HT1080 (cell line): ENCODE data around the gene TET2. TPM values are rescaled to one million over a fixed set of nuclear protein-coding genes. Genes with fewer than 3 reads are reported as not detected.

Experiments
- DNase-seq: peaks from one replicate; pipeline ENCODE4 v3.0.0-alpha.2; 2015; ENCODE audit warnings: low read depth
- total RNA-seq: library from RNA; depleted of rRNA; stranded (reverse); fragments of >200 nt; shearing (Covaris generic); gene quantifications from 2 replicates; pipeline ENCODE4 v1.2.3, GENCODE V29; 2014

TET2 gene
- total RNA-seq, 1 experiment from 2014 or later = 6.9 TPM

DNA sequence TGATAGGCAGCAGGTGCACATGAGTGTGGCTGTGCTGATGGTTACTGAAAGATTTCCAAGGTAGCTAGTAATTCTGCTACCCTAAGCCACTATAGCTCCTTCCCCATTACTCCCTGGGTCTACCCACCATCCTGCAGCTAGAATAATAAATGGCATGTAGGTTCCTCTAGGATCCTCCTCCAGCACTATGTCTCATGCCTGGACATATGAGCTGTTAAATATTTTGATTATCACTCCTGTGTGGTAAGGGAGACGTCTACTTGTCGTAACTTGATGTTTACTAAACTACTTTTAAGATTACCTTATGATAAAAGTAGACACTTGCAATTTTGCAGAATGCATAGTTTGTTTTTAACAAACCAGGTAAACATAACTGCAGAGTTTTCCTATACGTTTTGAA, 35.5 kb downstream of the TET2 start:
- DNase-seq = no peak

DNA sequence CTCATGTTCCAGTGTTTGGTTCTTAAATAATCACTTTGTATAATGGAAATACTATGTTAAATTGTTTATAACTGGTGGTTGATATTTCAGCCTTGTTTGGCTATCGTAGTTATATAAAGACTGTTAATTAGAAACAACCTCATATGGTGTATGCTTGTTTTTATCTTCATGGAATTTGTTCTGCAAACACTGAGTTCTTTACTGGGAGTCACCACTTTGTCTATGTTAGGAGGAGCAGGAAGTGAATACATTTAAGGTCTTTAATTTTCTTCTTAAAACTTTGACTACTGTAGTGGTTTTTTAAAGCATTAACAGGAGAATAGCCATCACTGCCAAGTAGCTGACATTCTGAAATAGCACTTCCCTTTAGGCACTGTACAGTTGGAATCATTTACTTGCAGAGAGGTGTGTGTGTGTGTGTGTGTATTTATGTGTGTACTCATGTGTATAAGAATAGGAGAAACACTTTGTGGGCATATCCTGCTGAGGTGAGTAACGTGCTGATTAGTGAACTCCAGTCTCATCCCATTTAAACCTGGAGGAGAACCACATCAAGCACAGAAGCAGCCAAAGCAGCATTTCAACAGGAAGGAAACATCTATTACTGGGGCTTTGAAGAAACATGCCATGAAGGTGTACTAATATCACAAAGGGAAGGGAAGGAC, 37.8 kb downstream of the TET2 start:
- no peak for DNase-seq

DNA sequence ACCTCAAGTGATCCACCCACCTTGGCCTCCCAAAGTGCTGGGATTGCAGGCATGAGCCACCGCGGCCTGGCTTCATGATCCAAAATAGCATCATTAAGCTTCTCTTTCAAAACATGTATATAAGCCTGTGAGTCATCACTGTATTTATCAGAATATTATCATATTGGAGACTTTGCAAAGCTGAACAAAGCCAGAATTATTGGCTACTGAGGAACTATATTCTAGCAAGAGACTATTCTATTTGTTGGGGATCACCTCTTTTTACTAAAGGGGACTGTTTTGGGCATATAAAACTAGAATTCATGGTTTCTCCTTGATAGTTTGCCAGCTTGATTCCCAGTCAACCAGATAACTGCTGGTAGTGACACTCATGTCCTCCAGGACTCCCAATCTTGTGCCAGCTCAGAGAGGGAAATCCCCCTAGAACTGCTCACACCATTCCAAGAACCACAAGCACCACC, 40.1 kb downstream of the TET2 start:
- DNase-seq = peak; percentile 17

DNA sequence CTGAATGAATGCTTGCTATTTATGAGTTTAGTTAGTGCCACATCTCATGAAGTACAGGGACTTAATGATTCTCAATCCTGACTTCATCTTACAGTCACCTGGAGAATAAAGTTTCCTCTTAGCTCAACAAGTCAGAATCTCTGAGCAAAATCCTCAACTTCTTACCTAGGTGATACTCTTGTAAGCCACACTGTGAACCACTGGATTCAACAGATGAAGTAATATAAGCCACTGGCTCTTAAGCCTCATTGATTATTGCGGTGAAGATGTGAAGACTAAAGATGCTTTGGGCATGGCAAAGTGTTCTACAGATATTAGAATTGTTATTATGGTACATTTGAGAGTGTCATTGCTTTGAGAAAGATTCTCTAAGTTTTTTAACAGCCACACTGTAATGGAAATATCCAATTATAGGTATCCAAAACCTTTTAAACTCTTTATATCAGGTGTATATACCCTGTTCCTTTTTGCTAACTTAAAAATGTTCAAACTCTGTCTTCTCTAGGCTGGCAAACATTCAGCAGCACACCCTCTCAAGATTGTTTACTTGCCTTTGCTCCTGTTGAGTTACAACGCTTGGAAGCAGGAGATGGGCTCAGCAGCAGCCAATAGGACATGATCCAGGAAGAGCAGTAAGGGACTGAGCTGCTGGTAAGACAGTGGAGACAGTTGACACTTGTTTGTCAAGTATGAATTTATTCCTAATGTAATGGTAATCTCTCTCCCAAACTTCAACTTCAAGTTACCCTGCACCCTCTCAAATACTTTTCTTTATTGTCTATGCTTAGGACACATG, 43.4 kb downstream of the TET2 start:
- DNase-seq = no peak

DNA sequence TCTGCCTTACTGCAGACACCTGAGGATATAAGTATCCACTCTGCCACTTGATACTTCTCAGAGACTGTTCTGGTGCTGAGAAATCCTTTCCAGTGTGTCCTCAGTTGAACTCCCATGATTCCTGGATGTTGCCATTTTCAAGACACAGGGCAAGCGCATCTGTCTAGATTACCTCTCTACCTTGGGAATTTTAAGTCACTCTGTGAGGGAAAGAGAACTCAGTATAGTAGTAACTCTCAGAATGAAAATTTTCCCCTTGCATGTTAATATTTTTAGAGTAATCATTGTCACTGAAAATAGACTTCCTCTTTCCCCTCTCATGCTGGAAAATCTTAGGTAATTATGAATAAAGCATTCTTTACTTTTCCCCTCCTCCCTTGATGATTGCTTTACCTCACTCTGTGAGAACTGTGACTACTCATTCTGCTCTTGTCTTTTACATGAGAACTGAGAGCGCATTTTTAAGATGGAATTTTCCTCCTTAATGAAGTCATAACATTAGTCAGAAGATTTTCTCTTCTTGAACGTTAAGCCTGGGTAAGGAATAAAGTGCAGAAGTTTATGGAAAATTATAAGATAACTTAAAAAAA, 45.0 kb downstream of the TET2 start:
- peak; percentile 20 for DNase-seq

DNA sequence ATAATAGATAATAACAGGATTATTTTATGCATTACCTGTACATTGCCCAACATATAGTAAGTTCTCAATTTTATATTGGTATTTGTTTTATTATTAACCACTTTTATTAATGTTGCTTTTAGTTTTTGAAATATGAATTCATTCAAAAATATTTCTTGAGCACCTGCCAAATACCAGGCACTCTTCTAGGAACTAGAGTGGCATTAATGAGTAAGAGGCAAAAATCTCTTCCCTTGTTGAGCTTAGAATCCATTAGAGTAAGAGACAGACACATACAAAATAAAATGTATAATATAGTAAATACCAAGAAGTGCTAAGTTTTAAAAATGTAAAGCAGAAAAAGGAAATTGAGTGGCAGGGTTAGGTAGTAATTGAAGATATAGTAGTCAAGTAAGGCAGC, 45.8 kb downstream of the TET2 start:
- no peak for DNase-seq

DNA sequence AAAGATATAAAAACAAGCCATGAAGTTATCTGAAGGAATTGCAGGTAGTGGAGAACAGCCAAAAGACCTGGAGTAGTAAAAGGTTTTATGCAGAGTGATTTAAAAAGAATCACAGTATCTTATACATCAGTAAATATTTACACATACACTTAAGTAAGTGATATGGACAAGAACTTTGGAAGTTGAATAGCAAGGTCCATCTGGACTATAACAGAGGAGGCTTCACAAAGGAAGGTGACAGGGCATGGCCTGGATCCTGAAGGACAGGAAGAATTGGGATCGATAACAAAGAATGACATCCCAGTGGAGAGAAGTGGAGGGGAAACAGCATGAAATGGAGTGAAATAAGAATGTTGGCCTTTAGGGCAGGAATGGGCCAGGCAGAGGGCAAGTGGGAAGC, 46.2 kb downstream of the TET2 start:
- DNase-seq = no peak

DNA sequence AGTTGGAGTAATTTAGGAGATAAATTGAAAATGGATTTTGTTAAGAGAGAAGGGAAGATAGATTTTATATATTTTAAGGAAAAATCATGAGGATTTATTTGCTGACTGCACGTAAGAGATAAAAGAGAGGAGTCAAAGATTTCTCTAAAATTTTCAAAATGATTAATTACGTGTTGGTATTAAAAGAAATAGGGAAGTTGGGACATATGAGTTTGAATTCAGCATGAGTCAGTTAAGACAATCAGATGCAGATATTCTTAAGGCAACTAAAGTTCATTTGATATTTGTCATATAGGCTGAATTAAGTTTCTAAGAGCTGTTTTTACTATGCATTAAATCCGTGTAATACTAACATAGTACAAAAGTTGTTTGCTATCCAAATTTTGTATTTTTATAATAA, 46.9 kb downstream of the TET2 start:
- no peak for DNase-seq

DNA sequence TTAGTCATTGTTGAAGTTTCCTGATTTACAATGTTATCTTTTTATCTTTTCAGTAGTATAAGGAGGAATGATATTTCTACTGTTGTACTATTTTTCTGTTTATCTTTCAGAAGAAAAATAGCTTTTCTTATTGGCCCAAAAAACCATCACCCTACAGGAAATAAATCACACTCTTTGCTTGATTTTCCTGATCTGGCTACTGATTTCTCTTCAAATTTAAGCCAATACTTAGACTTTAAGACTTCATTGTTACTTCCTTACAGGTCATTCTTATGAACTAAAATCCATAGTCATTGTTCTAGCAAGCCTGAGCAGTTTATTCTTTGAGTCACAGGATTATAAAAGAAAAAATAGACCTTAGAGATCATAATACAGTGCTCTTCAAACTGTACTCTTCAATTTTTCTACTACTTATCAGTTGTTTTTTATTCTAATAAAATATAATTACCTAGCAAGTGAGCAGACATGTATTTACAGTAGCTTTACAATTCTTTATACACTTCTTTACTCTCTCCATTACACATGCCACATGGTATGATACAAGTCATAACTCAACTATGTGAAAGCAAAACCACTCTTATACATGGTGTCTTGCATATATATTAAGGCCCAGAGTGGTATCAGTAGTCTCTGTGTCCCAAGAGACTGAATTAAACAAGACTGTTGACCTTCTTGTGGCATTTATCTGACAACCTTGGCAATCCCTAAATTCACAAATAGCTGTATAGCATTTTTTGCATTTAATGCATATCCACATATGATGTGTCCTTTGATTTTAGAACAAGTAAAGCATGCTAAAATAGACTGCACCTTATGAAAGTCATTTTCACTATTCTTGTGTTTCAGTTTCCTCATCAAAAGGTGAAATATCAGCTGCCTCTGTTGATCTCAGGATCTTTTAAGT, 47.9 kb downstream of the TET2 start:
- peak; percentile 26 for DNase-seq

DNA sequence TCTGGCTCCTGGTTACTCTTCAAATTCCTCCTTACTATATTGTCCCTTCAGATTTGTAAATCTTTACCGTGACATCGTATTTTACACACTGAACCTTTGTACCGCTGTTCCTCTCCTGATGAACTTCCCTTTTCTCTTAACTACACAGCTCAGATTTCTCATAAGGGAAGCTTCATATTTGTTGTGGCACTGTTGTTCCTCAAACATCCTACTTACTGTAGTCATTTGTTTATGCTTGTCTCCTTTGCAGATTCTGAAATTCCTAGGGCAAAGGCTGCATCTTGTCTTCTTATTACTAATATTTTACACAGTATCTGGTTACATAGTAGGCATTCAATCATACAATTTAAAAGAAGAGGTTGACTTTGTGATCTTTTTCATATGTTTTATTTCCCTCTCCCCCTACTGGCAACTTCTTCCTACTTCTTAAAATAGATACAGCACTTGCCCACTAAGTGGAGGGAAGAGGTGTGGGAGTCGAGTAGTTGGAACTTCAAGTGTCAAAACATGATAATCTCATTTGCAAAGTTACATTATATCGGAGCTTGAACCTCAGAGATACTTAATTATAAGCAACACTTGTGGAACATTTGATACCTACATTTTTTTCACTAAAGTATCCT, 50.0 kb downstream of the TET2 start:
- DNase-seq = no peak

DNA sequence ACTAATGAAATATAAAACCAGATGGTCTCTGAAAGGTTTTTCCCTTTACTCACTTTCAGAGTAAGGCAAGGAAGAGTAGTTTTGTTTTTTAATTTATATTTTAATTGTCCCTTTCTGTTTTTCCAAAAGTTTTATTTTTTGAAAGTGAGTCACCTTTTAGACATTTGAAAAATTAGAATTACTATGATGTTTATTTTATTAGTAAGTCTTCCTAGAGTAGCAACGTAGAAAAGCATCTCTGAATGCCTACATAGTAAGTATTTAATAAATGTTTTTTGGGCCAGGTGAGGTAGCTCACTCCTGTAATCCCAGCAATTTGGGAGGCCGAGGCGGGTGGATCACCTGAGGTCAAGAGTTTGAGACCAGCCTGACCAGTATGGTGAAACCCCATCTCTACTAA, 51.1 kb downstream of the TET2 start:
- DNase-seq = no peak

DNA sequence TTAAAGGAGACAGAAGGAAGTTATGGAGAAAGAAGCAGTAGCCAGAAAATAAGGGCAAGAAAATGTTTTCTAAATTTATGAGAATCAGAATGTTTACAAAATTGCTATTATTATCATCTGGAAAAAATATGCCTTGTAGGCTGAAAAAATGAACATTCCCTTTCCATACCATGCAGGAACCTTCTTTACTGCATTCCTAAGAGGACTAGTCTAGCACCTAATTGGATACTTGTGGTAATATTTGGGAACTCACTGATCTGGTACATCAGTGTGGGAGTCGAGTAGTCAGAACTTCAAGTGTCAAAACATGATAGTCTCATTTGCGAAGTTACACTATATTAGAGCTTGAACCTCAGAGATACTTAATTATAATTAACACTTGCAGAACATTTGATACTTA, 51.9 kb downstream of the TET2 start:
- DNase-seq = no peak

DNA sequence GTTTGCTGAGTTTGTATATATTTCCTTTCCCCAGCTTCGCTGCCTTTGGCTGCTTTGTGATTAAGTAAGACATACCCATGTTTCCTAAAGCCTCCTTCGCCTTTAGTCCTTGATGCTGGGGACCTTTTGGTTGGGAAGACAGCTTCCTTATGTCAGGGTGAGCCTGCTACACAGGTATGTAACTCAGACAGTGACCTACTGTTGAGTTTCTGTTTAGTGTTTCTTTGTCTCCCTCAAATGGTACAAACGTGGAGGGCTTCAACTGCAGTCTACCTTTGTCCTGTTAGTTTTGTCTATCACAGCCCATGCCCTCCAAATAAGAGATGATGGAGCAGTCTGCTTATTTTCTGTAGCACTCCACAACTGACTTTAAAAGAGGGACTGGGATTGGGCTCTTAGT, 59.5 kb downstream of the TET2 start:
- no peak for DNase-seq

DNA sequence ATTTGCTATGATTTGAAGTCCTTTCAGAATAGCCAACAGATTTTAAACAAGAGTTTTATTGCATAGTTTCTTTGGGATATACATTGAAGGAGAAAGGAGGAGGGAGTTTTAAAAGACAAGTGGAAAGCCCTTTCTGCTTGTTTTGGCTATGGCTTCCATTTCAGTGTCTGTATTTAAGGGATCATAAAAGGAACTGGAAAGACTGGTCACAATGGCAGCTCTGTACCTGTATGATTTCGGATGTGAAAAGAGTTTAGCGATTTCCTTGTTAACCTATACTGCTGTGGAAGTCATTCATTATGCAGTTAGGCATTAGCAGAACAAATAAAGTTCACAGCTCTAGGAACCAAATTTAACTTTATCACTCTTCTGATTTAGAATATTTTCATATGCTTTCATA, 60.7 kb downstream of the TET2 start:
- DNase-seq = no peak

DNA sequence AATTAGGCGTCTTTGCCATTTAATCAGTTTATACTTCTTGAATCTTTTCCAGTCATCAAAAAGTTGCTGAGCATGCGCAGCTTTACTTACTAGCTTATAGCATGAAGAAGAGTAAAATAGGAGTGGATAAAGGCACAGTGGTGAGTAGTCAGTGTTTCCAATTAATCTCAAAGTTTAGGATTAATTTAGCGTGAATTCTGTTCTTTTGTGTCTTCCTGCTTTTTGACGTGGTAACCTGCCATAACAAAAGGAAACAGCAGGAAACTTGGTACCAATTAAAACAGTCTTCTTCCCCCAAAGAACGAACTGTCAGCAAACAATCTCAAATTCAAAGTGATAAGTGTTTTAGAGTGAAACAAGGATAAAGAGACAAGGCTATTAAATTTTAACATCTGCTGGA, 61.9 kb downstream of the TET2 start:
- no peak for DNase-seq

DNA sequence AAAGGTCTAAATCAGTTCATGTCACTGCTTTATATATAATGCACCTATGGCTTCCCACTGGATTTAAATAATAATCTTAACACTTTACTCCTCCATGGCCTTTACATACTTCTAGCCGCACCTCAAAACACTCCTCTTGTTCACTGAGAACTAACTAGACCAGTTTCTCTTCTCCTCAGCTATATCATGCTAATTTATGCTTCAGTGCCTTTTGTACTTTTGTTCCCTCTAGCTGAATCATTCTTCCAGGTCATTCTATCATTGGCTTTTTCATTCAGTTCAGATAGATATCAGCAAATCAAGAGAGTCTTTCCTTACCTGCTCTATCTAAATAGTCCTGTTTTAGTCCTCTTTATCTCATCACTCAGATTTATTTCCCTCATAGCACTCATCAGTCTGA, 64.2 kb downstream of the TET2 start:
- DNase-seq = no peak

DNA sequence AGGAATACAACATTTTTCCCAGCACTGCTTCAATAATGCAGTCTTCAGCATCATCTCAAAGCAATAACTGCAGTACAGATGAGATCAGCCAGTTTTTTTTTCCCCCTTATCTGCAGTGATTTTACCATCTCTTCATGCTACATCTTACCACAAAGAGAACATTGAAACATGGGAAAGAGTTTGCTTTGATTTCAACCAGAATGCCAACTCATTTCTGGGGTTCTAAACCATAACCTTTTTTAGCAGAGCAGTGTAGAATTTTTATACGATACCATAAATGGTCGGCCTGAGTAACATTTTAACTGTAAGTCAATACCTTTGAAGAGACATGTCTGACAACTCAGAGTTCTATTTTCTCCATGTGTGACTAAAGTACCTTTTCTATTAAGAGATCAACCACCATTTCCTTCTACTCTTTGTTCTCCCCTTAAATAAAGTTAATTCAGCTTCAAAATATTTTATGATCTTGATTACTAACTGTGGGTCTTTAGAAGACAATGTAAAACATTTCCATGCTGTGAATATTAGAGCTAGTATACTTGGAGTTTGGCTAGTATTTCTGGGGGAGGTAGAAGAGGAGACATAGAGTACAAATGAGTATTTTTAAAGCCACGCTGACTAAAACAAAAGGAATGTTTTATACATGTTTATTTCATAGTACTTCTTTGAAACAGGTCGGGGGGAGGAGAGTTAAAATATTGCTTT, 69.1 kb downstream of the TET2 start:
- DNase-seq = peak; percentile 33

DNA sequence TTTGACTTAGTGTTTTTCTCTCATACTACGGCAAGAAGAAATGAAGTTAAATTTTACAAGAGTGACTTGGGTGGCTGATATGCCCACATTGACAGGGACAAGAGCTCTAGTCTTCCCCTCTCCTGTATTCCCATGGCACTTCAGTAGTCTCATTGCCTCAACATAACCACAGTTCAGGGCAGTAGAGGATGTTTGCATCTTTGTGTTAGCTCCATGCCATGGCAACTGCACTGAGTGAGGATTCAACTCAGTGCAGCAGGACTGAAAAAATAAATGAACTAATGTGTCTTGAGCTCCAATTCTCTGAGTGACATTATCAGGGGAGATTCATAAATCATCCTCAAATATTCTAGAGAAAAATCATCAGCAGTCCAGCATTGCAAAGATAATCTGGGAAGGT, 78.8 kb downstream of the TET2 start:
- DNase-seq = peak; percentile 15

DNA sequence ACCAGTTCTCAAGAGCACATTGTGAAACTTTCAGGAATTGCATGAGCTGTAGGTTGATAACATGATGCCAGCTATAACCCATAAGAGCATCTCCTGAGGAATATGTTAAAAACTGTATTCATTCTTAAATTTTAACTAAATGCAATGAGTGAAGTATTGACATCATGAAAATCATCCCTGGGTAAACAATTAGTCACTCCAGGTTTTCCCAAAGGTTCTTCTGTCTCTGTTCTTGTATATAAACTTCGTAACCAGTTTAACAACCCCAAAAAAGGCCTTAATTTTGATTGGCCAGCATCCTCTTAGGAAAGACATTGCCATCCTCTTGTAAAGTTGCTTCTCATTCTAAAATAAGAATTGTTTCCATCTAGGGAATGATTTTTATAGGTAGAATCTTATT, 80.4 kb downstream of the TET2 start:
- no peak for DNase-seq

DNA sequence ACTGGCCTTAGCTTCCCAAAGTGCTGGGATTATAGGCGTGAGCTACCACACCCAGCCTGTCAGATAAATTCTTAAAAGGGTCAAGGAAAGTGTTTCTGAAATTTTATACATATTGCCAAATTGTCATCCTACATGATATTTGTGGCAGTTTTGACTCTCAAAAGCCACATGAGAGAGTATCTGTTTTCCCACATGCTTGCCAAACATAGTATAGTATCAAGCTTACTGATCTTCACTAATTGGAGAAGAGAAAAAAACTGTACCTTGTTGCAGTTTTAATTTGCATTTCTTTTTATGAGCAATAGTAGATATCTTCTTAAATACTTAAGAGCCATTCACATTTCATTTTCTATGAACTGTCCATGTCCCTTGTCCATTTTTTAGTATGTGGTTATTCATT, 83.6 kb downstream of the TET2 start:
- DNase-seq = no peak

DNA sequence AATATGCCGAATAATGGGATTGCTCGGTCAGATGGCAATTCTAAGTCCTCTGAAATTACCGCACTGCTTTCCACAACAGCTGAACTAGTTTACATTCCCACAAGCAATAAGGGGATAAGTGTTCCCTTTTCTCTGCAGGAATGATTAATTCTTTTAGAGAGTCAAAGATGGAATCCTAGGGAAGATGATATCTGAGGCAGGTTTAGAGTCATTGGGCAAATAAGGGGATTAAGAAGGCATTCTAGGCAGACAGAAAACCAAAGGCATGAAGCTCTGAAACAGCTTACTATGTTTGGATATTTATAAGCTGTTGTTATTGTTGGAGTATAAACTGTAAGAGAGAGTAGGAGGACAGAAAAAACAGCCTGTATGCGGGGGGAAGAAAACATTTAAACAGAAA, 85.7 kb downstream of the TET2 start:
- DNase-seq = no peak
